Thyroid gland (tissue), 4 donors: Measurements from ENCODE around the gene RAB19. TPM values are rescaled to one million over a fixed set of nuclear protein-coding genes. Genes with fewer than 3 reads are reported as not detected.

Source experiments
- DNase-seq, 2 donors: peaks; one replicate each; pipeline ENCODE4 v3.0.0-alpha.2; 2019
- H3K27ac ChIP-seq, 3 donors: fragments of 200-600 bp; sonication (generic); 1 replicate in 2 of 3; 2 replicates in 1 of 3; pipeline ENCODE4 v1.5.1; 2016 to 2019; ENCODE audit warnings: mild to moderate bottlenecking in 1 of 3, moderate library complexity in 1 of 3
- H3K27me3 ChIP-seq: fragments of 200-600 bp; sonication (generic); one replicate; pipeline ENCODE4 v1.5.1; 2019
- H3K36me3 ChIP-seq, 2 donors: fragments of 200-600 bp; sonication (generic); one replicate each; pipeline ENCODE4 v1.5.1; 2016 to 2019
- H3K4me1 ChIP-seq, 2 donors: fragments of 200-600 bp; sonication (generic); one replicate each; pipeline ENCODE4 v1.5.1; 2017 to 2019
- H3K4me3 ChIP-seq, 3 donors: fragments of 200-600 bp; sonication (generic); replicated peaks in 1 of 3; 1 replicate in 2 of 3; 2 replicates in 1 of 3; pipeline ENCODE4 v1.5.1; 2016; ENCODE audit warnings: mild to moderate bottlenecking in 1 of 3
- H3K9me3 ChIP-seq: fragments of 200-600 bp; sonication (generic); one replicate; pipeline ENCODE4 v1.5.1; 2017
- POLR2A ChIP-seq, 2 donors: fragments of 450-650 bp; IDR thresholded peaks; one replicate each; pipeline ENCODE4 v1.6.1; 2017; ENCODE audit warnings: antibody characterized with exemption in 2 of 2, mild to moderate bottlenecking in 2 of 2, moderate library complexity in 1 of 2
- WGBS, 2 donors: methylation state at CpG; one replicate each; pipeline ENCODE4 v1.1.5; 2017; 5-methylcytosine and 5-hydroxymethylcytosine counted together
- intact Hi-C: fragments of 100-400 bp; cut with DNase I; formaldehyde crosslinking; loops from one replicate; pipeline ENCODE4 v1.15.1; 2023
- total RNA-seq, 4 donors: library from RNA; depleted of rRNA; stranded (reverse); fragments of >200 nt; gene quantifications; one replicate each; pipeline ENCODE4 v1.2.3, GENCODE V29; 2016
- TF ChIP-seq, protein P1 (sequence below), 6 experiments: fragments of 200-600 bp in 3 of 6; fragments of 450-650 bp in 3 of 6; sonication (generic) in 3 of 6; IDR thresholded peaks; one replicate each; pipeline ENCODE4 v1.5.1; 2016 to 2019; ENCODE audit warnings: antibody characterized with exemption in 6 of 6, mild to moderate bottlenecking in 2 of 6, inconsistent platforms in 1 of 6, moderate library complexity in 1 of 6

RAB19 gene
- total RNA-seq, 4 donors from 2014 or later = 9.7 to 45.5 (median 17.2) TPM

DNA sequence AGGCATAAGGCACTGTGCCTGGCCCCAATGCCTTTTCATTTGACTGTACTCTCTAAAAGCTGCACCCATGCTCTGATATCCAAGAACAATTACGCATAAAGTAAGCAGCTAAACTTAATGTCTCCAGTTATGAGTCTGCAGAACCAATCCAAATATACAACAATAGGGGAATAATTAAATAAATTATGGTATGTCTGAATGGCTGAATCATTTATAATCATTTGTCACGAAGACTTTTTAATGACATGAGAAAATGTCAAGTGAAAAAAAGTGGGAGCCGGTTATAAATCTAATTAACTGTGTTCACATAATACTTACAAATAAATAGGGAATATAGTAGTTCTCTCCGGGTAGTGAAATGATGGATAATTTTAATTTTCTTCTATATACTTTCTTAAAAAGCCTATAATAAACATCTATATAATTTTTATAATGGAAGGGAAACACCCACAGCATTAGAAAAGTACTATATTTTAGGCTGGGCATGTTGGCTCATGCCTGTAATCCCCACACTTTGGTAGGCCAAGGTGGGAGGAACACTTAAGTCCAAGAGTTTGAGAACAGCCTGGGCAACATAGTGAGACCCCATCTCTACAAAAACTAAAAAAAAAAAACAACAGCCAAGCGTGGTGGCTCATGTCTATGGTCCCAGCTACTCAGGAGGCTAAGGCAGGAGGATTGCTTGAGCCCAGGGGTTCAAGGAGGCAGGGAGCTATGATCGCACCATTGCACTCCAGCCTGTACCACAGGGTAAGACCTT lies 19.7 kb upstream of the RAB19 start:
- Histone ChIP-seq H3K4me3 (no peak overlapping the region), H3K4me1 (peaks cover 0 to 8% of the 10 kb centered on the region in 2 donors), H3K27ac (no peak overlapping the region), H3K36me3 (peaks cover 0 to 11% of the 10 kb centered on the region in 2 donors), H3K27me3 (no peaks in the 10 kb centered on the region), H3K9me3 (no peaks in the 10 kb centered on the region)
- intact Hi-C loops = no loop called here
- 96 to 97% methylated on average over 6 of the region's 6 CpGs for WGBS, 2 donors
- DNase-seq = no peak
- TF ChIP-seq, protein P1, sequence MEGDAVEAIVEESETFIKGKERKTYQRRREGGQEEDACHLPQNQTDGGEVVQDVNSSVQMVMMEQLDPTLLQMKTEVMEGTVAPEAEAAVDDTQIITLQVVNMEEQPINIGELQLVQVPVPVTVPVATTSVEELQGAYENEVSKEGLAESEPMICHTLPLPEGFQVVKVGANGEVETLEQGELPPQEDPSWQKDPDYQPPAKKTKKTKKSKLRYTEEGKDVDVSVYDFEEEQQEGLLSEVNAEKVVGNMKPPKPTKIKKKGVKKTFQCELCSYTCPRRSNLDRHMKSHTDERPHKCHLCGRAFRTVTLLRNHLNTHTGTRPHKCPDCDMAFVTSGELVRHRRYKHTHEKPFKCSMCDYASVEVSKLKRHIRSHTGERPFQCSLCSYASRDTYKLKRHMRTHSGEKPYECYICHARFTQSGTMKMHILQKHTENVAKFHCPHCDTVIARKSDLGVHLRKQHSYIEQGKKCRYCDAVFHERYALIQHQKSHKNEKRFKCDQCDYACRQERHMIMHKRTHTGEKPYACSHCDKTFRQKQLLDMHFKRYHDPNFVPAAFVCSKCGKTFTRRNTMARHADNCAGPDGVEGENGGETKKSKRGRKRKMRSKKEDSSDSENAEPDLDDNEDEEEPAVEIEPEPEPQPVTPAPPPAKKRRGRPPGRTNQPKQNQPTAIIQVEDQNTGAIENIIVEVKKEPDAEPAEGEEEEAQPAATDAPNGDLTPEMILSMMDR (IDR thresholded peaks at IDR 0.05) = no peak
- TF ChIP-seq POLR2A (IDR thresholded peaks at IDR 0.05) = no peak

DNA sequence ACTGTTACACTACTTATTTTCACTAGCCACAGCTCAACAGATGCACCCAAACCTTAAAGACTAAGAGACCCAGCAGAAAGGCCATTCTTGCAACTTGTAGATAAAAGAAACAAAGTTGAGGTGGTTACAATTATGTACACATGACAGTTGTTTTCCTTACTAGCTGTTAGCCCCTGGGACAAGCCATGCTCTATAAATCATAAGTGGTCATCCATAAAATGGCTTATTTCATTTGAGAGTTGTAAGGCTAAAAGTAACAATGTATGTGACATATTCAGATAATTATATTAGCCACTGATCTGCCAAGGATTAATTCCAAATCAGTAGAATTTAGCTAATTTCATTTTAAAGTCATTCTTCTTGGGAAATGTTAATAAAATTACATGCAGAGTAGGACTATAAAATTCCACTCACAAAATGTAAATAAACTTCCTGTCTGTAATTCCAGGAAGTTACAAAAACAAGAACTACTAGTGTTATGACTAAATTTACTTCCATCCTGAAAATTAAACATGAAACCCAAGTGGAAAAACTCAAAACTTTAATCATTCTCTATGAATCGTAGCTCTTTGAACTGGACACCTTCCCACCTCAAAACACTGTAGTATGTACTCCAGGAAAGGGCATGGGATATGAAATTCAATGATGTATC lies 18.8 kb upstream of the RAB19 start:
- no peak for DNase-seq
- peaks cover 0 to 8% of the 10 kb centered on the region in 2 donors for H3K4me1 ChIP-seq
- no peaks in the 10 kb centered on the region for H3K9me3 ChIP-seq
- peaks cover 0 to 8% of the 10 kb centered on the region in 2 donors for H3K36me3 ChIP-seq
- TF ChIP-seq POLR2A (IDR thresholded peaks at IDR 0.05) = no peak
- TF ChIP-seq, protein P1 (IDR thresholded peaks at IDR 0.05) = no peak
- intact Hi-C loops = no loop called here
- 38 to 73% methylated on average over 1 of the region's 1 CpG for whole genome bisulfite sequencing, 2 donors
- no peak overlapping the region for H3K4me3 ChIP-seq
- no peaks in the 10 kb centered on the region for H3K27me3 ChIP-seq
- no peak overlapping the region for H3K27ac ChIP-seq

DNA sequence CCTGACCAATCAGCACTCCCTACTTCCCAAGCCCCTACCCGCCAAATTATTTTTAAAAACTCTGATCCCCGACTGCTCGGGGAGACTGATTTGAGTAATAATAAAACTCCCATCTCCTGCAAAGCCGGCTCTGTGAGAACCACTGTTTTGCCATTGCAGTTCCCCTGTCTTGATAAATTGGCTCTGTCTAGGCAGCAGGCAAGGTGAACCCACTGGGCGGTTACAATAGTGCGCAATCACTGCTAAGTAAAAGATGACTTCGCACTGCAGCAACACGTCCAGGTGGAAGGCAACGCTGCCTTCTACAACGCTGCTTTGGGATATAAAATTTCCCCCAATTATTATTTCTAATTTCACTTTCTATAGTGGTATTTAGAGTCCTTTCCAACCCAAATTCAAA lies 14.4 kb upstream of the RAB19 start:
- H3K4me1 ChIP-seq = peaks cover 8 to 10% of the 10 kb centered on the region in 2 donors
- no peak for DNase-seq
- WGBS, 2 donors = 82 to 92% methylated on average over 10 of the region's 10 CpGs
- no peaks in the 10 kb centered on the region for H3K27me3 ChIP-seq
- no peak overlapping the region for H3K27ac ChIP-seq
- H3K36me3 ChIP-seq = no peaks in the 10 kb centered on the region
- no peaks in the 10 kb centered on the region for H3K9me3 ChIP-seq
- TF ChIP-seq, protein P1 (IDR thresholded peaks at IDR 0.05) = no peak
- no peak for TF ChIP-seq POLR2A (IDR thresholded peaks at IDR 0.05)
- no peak overlapping the region for H3K4me3 ChIP-seq
- intact Hi-C loops = no loop called here

DNA sequence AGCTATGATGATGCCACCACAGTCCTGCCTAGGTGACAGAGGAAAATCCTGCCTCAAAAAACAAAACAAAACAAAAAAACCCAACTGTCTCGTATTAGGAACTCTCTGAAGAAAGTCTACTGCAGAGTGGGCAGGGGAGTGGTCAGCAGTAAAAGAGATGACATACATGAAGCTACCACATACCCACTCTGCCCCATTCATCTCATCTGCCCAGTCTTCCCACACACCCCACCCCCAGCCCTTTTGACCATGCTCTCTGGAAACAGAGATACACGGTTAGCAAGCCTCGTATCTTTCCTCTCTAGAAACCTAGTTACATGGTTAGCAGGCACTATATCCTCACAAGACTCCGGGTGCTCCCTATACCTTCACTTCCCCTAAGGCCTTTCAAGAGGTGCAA lies 13.8 kb upstream of the RAB19 start:
- WGBS, 2 donors = 77 to 85% methylated on average over 4 of the region's 4 CpGs
- intact Hi-C loops = no loop called here
- H3K4me3 ChIP-seq = no peak overlapping the region
- no peaks in the 10 kb centered on the region for H3K9me3 ChIP-seq
- H3K4me1 ChIP-seq = peaks cover 6 to 10% of the 10 kb centered on the region in 2 donors
- H3K27ac ChIP-seq = no peak overlapping the region
- no peaks in the 10 kb centered on the region for H3K36me3 ChIP-seq
- no peak for DNase-seq
- no peak for TF ChIP-seq POLR2A (IDR thresholded peaks at IDR 0.05)
- TF ChIP-seq, protein P1 (IDR thresholded peaks at IDR 0.05) = no peak
- H3K27me3 ChIP-seq = no peaks in the 10 kb centered on the region
